Measurements from ENCODE around the gene ACTL8. TPM values are rescaled to one million over a fixed set of nuclear protein-coding genes. Genes with fewer than 3 reads are reported as not detected.

ACTL8 gene
- total RNA-seq, 1 experiment from 2014 or later: 0.69 TPM

DNA sequence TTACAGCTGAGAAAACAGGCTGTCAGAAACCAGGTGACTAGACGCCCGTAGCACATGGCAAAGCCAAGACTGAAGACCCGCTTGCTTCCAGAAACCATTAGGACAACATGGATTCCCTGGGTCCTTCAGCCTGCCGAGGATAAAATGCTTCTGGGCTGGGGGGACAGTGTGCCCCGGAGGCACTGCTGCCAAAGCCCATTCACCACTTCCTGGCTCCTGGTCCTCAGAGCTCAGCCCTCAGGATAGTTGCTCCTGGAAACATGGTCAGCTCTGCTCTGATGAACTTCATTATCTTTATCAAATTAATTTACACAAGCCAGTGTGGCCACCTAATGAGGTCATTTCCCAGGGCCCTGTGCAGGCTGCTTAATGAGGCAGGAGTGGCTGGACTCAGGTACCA is 41.1 kb upstream of the ACTL8 start:
- ChIA-PET POLR2A (no interaction called here), RAD21 (ENCODE audit: low non-redundant PET in 1 of 2, low total read pairs in 2 of 2, uncharacterized antibody in 2 of 2, unreplicated experiment in 2 of 2) (no interaction called here), CTCF (no interaction called here)
- no peaks in the 10 kb centered on the region for H3K9me2 ChIP-seq (ENCODE audit: insufficient read depth)
- BruUV-seq (replicated peaks): no TSS peak
- H3K9ac ChIP-seq (ENCODE audit: low read length): no peak overlapping the region
- no peaks in the 10 kb centered on the region for H3K9me3 ChIP-seq (ENCODE audit: control insufficient read depth in 1 of 2, insufficient read depth in 1 of 2, low read depth in 1 of 2, low read length in 2 of 2)
- TF ChIP-seq SIN3A (IDR thresholded peaks at IDR 0.05; ENCODE audit: low read depth) (no peak), CBX3 (IDR thresholded peaks at IDR 0.05; ENCODE audit: low read depth) (no peak), EGR1 (IDR thresholded peaks at IDR 0.05; ENCODE audit: low read depth) (no peak), JUND (IDR thresholded peaks at IDR 0.05) (no peak), CEBPB (IDR thresholded peaks at IDR 0.05; ENCODE audit: low read depth) (no peak), FOSL1 (IDR thresholded peaks at IDR 0.05; ENCODE audit: low read depth) (no peak), EZH2phosphoT487 (IDR thresholded peaks at IDR 0.05; ENCODE audit: borderline replicate concordance) (no peak), YY1 (IDR thresholded peaks at IDR 0.05; ENCODE audit: extremely low read depth, insufficient replicate concordance, low read depth, low read length) (no peak), EZH2 (IDR thresholded peaks at IDR 0.05) (no peak), ZNF274 (IDR thresholded peaks at IDR 0.05; ENCODE audit: low read depth, low read length) (no peak), POLR2A (IDR thresholded peaks at IDR 0.05; ENCODE audit: borderline replicate concordance, extremely low read depth, insufficient read depth, insufficient read length) (no peak), SP1 (IDR thresholded peaks at IDR 0.05; ENCODE audit: low read depth) (no peak), POLR2AphosphoS5 (IDR thresholded peaks at IDR 0.05; ENCODE audit: low read depth, low read length) (no peak), ELF1 (IDR thresholded peaks at IDR 0.05; ENCODE audit: borderline replicate concordance, low read depth) (no peak)
- TF ChIP-seq, protein P1, sequence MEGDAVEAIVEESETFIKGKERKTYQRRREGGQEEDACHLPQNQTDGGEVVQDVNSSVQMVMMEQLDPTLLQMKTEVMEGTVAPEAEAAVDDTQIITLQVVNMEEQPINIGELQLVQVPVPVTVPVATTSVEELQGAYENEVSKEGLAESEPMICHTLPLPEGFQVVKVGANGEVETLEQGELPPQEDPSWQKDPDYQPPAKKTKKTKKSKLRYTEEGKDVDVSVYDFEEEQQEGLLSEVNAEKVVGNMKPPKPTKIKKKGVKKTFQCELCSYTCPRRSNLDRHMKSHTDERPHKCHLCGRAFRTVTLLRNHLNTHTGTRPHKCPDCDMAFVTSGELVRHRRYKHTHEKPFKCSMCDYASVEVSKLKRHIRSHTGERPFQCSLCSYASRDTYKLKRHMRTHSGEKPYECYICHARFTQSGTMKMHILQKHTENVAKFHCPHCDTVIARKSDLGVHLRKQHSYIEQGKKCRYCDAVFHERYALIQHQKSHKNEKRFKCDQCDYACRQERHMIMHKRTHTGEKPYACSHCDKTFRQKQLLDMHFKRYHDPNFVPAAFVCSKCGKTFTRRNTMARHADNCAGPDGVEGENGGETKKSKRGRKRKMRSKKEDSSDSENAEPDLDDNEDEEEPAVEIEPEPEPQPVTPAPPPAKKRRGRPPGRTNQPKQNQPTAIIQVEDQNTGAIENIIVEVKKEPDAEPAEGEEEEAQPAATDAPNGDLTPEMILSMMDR (IDR thresholded peaks at IDR 0.05 in 2 of 3, conservative IDR thresholded peaks at IDR 0.05 in 1 of 3; ENCODE audit: borderline replicate concordance in 1 of 3, insufficient read depth in 1 of 3, low read depth in 2 of 3, low read length in 2 of 3): no peak
- TF ChIP-seq, protein P2, sequence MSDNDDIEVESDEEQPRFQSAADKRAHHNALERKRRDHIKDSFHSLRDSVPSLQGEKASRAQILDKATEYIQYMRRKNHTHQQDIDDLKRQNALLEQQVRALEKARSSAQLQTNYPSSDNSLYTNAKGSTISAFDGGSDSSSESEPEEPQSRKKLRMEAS (IDR thresholded peaks at IDR 0.05): no peak
- TF ChIP-seq, protein P3, sequence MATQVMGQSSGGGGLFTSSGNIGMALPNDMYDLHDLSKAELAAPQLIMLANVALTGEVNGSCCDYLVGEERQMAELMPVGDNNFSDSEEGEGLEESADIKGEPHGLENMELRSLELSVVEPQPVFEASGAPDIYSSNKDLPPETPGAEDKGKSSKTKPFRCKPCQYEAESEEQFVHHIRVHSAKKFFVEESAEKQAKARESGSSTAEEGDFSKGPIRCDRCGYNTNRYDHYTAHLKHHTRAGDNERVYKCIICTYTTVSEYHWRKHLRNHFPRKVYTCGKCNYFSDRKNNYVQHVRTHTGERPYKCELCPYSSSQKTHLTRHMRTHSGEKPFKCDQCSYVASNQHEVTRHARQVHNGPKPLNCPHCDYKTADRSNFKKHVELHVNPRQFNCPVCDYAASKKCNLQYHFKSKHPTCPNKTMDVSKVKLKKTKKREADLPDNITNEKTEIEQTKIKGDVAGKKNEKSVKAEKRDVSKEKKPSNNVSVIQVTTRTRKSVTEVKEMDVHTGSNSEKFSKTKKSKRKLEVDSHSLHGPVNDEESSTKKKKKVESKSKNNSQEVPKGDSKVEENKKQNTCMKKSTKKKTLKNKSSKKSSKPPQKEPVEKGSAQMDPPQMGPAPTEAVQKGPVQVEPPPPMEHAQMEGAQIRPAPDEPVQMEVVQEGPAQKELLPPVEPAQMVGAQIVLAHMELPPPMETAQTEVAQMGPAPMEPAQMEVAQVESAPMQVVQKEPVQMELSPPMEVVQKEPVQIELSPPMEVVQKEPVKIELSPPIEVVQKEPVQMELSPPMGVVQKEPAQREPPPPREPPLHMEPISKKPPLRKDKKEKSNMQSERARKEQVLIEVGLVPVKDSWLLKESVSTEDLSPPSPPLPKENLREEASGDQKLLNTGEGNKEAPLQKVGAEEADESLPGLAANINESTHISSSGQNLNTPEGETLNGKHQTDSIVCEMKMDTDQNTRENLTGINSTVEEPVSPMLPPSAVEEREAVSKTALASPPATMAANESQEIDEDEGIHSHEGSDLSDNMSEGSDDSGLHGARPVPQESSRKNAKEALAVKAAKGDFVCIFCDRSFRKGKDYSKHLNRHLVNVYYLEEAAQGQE (IDR thresholded peaks at IDR 0.05; ENCODE audit: low read depth): no peak
- no peaks in the 10 kb centered on the region for H3K4me1 ChIP-seq (ENCODE audit: control insufficient read depth in 1 of 2, insufficient read depth in 2 of 2, low read length in 2 of 2)
- no peaks in the 10 kb centered on the region for H3K27me3 ChIP-seq (ENCODE audit: insufficient read depth, low read length)
- no peak for ATAC-seq
- intact Hi-C loops (cut with micrococcal nuclease): no loop called here
- no peak overlapping the region for H3K27ac ChIP-seq (ENCODE audit: low read depth, low read length)
- H3K4me2 ChIP-seq (ENCODE audit: low read length): no peak overlapping the region
- no peak for DNase-seq (ENCODE audit: low read depth, low spot score)
- H3K4me3 ChIP-seq (replicated peaks in 1 of 2; ENCODE audit: low read depth in 1 of 2, low read length in 2 of 2): no peak overlapping the region
- no peaks in the 10 kb centered on the region for H3K79me2 ChIP-seq (ENCODE audit: insufficient read depth, low read length)
- H2AFZ ChIP-seq (ENCODE audit: low read depth, low read length, poor library complexity, severe bottlenecking): no peak overlapping the region
- no peaks in the 10 kb centered on the region for H4K20me1 ChIP-seq (ENCODE audit: insufficient read depth)
- no peaks in the 10 kb centered on the region for H3K36me3 ChIP-seq (ENCODE audit: control insufficient read depth in 1 of 2, insufficient read depth in 2 of 2, low read length in 2 of 2)
